Neural progenitor cell (in vitro differentiated cells): ENCODE measurements around the gene RHBDD1. TPM values are rescaled to one million over a fixed set of nuclear protein-coding genes. Genes with fewer than 3 reads are reported as not detected.

Experiments
- DNase-seq: peaks from one replicate; pipeline ENCODE4 v3.0.0-alpha.2; 2016; ENCODE audit warnings: low spot score
- H2AFZ ChIP-seq: fragments of 200-600 bp; sonication (generic); replicated peaks from 2 replicates; pipeline ENCODE4 v1.6.1; 2016; ENCODE audit warnings: antibody characterized with exemption
- H3F3A ChIP-seq: fragments of 200-600 bp; sonication (generic); 2 replicates; pipeline ENCODE4 v1.6.1; 2016; ENCODE audit warnings: antibody characterized with exemption, low read depth
- H3K27ac ChIP-seq: fragments of 200-600 bp; sonication (generic); 2 replicates; pipeline ENCODE4 v1.5.1; 2016; ENCODE audit warnings: mild to moderate bottlenecking
- H3K27me3 ChIP-seq: fragments of 200-600 bp; sonication (generic); 2 replicates; pipeline ENCODE4 v1.6.1; 2016; ENCODE audit warnings: mild to moderate bottlenecking, moderate library complexity
- H3K36me3 ChIP-seq: fragments of 200-600 bp; sonication (generic); 2 replicates; pipeline ENCODE4 v1.5.1; 2016
- H3K4me1 ChIP-seq: fragments of 200-600 bp; sonication (generic); 2 replicates; pipeline ENCODE4 v1.6.1; 2016; ENCODE audit warnings: mixed run types
- H3K4me2 ChIP-seq: fragments of 200-600 bp; sonication (generic); 2 replicates; pipeline ENCODE4 v1.6.1; 2016
- H3K4me3 ChIP-seq: fragments of 200-600 bp; sonication (generic); 2 replicates; pipeline ENCODE4 v1.5.1; 2016
- H3K79me2 ChIP-seq: fragments of 200-600 bp; sonication (generic); 2 replicates; pipeline ENCODE4 v1.6.1; 2016; ENCODE audit warnings: low read depth
- H3K9ac ChIP-seq: fragments of 200-600 bp; sonication (generic); 2 replicates; pipeline ENCODE4 v1.6.1; 2016
- H3K9me3 ChIP-seq: fragments of 200-600 bp; sonication (generic); 2 replicates; pipeline ENCODE4 v1.5.1; 2016; ENCODE audit warnings: low read depth
- H4K20me1 ChIP-seq: fragments of 200-600 bp; sonication (generic); 2 replicates; pipeline ENCODE4 v1.6.1; 2016; ENCODE audit warnings: low read depth
- H3K27ac Mint-ChIP-seq: 3 replicates; pipeline ENCODE4 v1.8.0; 2021; ENCODE audit warnings: mixed read lengths
- H3K27me3 Mint-ChIP-seq: 2 replicates; pipeline ENCODE4 v1.8.0; 2022; ENCODE audit warnings: low read depth, mild to moderate bottlenecking, inconsistent platforms, moderate library complexity, mixed read lengths; ENCODE audit not compliant: insufficient read depth
- H3K36me3 Mint-ChIP-seq: 3 replicates; pipeline ENCODE4 v1.8.0; 2021; ENCODE audit warnings: mixed read lengths
- H3K4me1 Mint-ChIP-seq: 3 replicates; pipeline ENCODE4 v1.8.0; 2021; ENCODE audit warnings: mixed read lengths
- H3K4me3 Mint-ChIP-seq: 3 replicates; pipeline ENCODE4 v1.8.0; 2021; ENCODE audit warnings: mild to moderate bottlenecking, moderate library complexity, mixed read lengths
- H3K9me3 Mint-ChIP-seq: 3 replicates; pipeline ENCODE4 v1.8.0; 2020; ENCODE audit warnings: mixed read lengths
- CTCF ChIP-seq: fragments of 200-600 bp; sonication (generic); IDR thresholded peaks from 2 replicates; pipeline ENCODE4 v1.5.1; 2017; ENCODE audit warnings: antibody characterized with exemption, mild to moderate bottlenecking
- EZH2 ChIP-seq: fragments of 200-600 bp; sonication (generic); IDR thresholded peaks from 2 replicates; pipeline ENCODE4 v1.6.1; 2017; ENCODE audit warnings: antibody characterized with exemption, mild to moderate bottlenecking, moderate library complexity
- EZH2phosphoT487 ChIP-seq: fragments of 200-600 bp; sonication (generic); IDR thresholded peaks from 2 replicates; pipeline ENCODE4 v1.6.1; 2017; ENCODE audit warnings: antibody characterized with exemption
- total RNA-seq: library from RNA; depleted of rRNA; stranded (reverse); fragments of >200 nt; gene quantifications from 2 replicates; pipeline ENCODE4 v1.2.3, GENCODE V29; 2015; ENCODE audit warnings: low replicate concordance

The RHBDD1 gene
- total RNA-seq, 1 donor from 2014 or later = 15.1 TPM

- Histone ChIP-seq H4K20me1 (no peaks in the 10 kb centered on the region), H3K4me1 (peaks cover 15% of the 10 kb centered on the region), H3K27me3 (no peaks in the 10 kb centered on the region), H3F3A (no peaks in the 10 kb centered on the region), H3K27ac (peak overlapping the region; percentile 26), H3K9ac (no peak overlapping the region), H2AFZ (no peak overlapping the region), H3K4me2 (no peak overlapping the region), H3K4me3 (no peak overlapping the region), H3K9me3 (no peaks in the 10 kb centered on the region), H3K36me3 (no peaks in the 10 kb centered on the region), H3K79me2 (no peaks in the 10 kb centered on the region)
- Mint-ChIP-seq H3K36me3 (peaks cover 6% of the 10 kb centered on the region), H3K27me3 (peaks cover 3% of the 10 kb centered on the region), H3K4me3 (no peak overlapping the region), H3K9me3 (no peaks in the 10 kb centered on the region), H3K4me1 (peaks cover 3% of the 10 kb centered on the region), H3K27ac (no peak overlapping the region)
- no peak for DNase-seq
- no peak for TF ChIP-seq CTCF
- no peak for TF ChIP-seq EZH2
- no peak for TF ChIP-seq EZH2phosphoT487
Measured at GRCh38 chr2:226875438-226876225, 39.8 kb downstream of the RHBDD1 start.

- H3K9ac ChIP-seq = no peak overlapping the region
- H3F3A ChIP-seq = no peaks in the 10 kb centered on the region
- H3K4me2 ChIP-seq = no peak overlapping the region
- peaks cover 3% of the 10 kb centered on the region for H3K27me3 Mint-ChIP-seq
- H3K4me3 ChIP-seq = no peak overlapping the region
- TF ChIP-seq CTCF = no peak
- TF ChIP-seq EZH2 = no peak
- no peak for TF ChIP-seq EZH2phosphoT487
- peaks cover 3% of the 10 kb centered on the region for H3K4me1 Mint-ChIP-seq
- no peak overlapping the region for H3K27ac Mint-ChIP-seq
- H3K27me3 ChIP-seq = no peaks in the 10 kb centered on the region
- no peaks in the 10 kb centered on the region for H3K36me3 ChIP-seq
- no peak overlapping the region for H3K4me3 Mint-ChIP-seq
- H3K9me3 Mint-ChIP-seq = no peaks in the 10 kb centered on the region
- H2AFZ ChIP-seq = no peak overlapping the region
- H3K36me3 Mint-ChIP-seq = peaks cover 8% of the 10 kb centered on the region
- H3K27ac ChIP-seq = no peak overlapping the region
- no peaks in the 10 kb centered on the region for H4K20me1 ChIP-seq
- no peak for DNase-seq
- H3K79me2 ChIP-seq = no peaks in the 10 kb centered on the region
- no peaks in the 10 kb centered on the region for H3K9me3 ChIP-seq
- peaks cover 15% of the 10 kb centered on the region for H3K4me1 ChIP-seq
Measured at GRCh38 chr2:226877491-226877890, 41.6 kb downstream of the RHBDD1 start.

- Mint-ChIP-seq H3K4me1 (peaks cover 3% of the 10 kb centered on the region), H3K4me3 (no peak overlapping the region), H3K27ac (no peak overlapping the region), H3K9me3 (no peaks in the 10 kb centered on the region), H3K36me3 (peaks cover 3% of the 10 kb centered on the region), H3K27me3 (no peaks in the 10 kb centered on the region)
- Histone ChIP-seq H3K4me1 (no peaks in the 10 kb centered on the region), H4K20me1 (no peaks in the 10 kb centered on the region), H3K27ac (no peak overlapping the region), H3K9ac (no peak overlapping the region), H3K27me3 (no peaks in the 10 kb centered on the region), H3K36me3 (no peaks in the 10 kb centered on the region), H3K4me2 (no peak overlapping the region), H3F3A (no peaks in the 10 kb centered on the region), H2AFZ (no peak overlapping the region), H3K79me2 (no peaks in the 10 kb centered on the region), H3K9me3 (no peaks in the 10 kb centered on the region), H3K4me3 (no peak overlapping the region)
- DNase-seq = no peak
- TF ChIP-seq EZH2phosphoT487 = no peak
Measured at GRCh38 chr2:226881287-226881686, 45.4 kb downstream of the RHBDD1 start.

GRCh38 chr2:226882606-226883005 is 46.8 kb downstream of the RHBDD1 start:
- H3K27ac Mint-ChIP-seq = no peak overlapping the region
- no peaks in the 10 kb centered on the region for H3K9me3 Mint-ChIP-seq
- H3K36me3 Mint-ChIP-seq = peaks cover 3% of the 10 kb centered on the region
- Histone ChIP-seq H3K27me3 (no peaks in the 10 kb centered on the region), H3K4me2 (no peak overlapping the region), H3K9me3 (no peaks in the 10 kb centered on the region), H3K79me2 (no peaks in the 10 kb centered on the region), H3F3A (no peaks in the 10 kb centered on the region), H3K4me3 (no peak overlapping the region), H3K9ac (no peak overlapping the region), H2AFZ (no peak overlapping the region), H3K36me3 (no peaks in the 10 kb centered on the region), H4K20me1 (no peaks in the 10 kb centered on the region), H3K27ac (no peak overlapping the region), H3K4me1 (no peaks in the 10 kb centered on the region)
- peaks cover 3% of the 10 kb centered on the region for H3K4me1 Mint-ChIP-seq
- TF ChIP-seq EZH2 (no peak), CTCF (no peak), EZH2phosphoT487 (no peak)
- DNase-seq = no peak
- no peak overlapping the region for H3K4me3 Mint-ChIP-seq
- no peaks in the 10 kb centered on the region for H3K27me3 Mint-ChIP-seq
